Hematopoietic multipotent progenitor cell treated with erythropoietin and hydrocortisone succinate and interleukin-3 and kit ligand, for 6 days (in vitro differentiated cells): ENCODE data around the gene TJP1.
"Not testable (repeated sequence)": the region's sequence is repeated elsewhere in the genome, so short reads cannot be mapped to it uniquely, and the experiment has no call there.

ENCODE experiments used
- DNase-seq: peaks from one replicate; pipeline ENCODE4 v3.0.0-alpha.2; 2015

The TJP1 gene

GRCh38 chr15:29749365-29750086 is 72.7 kb downstream of the TJP1 start:
- no peak for DNase-seq

- DNase-seq = peak; percentile 43
Measured at GRCh38 chr15:29747837-29748417, 74.3 kb downstream of the TJP1 start.

GRCh38 chr15:29743475-29743874 is 78.8 kb downstream of the TJP1 start:
- DNase-seq = no peak

- DNase-seq = peak; percentile 25
Measured at GRCh38 chr15:29740692-29741311, 81.5 kb downstream of the TJP1 start.

- no peak for DNase-seq
Measured at GRCh38 chr15:29736744-29737020, 85.6 kb downstream of the TJP1 start.

GRCh38 chr15:29736012-29736743 is 86.1 kb downstream of the TJP1 start:
- DNase-seq = no peak

GRCh38 chr15:29734917-29735572 is 87.2 kb downstream of the TJP1 start:
- no peak for DNase-seq

GRCh38 chr15:29731865-29732264 is 90.4 kb downstream of the TJP1 start:
- no peak for DNase-seq

- not testable (repeated sequence) for DNase-seq
Measured at GRCh38 chr15:29730471-29730870, 91.8 kb downstream of the TJP1 start.

- no peak for DNase-seq
Measured at GRCh38 chr15:29728418-29728817, 93.8 kb downstream of the TJP1 start.

GRCh38 chr15:29727871-29728270 is 94.4 kb downstream of the TJP1 start:
- DNase-seq = no peak

GRCh38 chr15:29726553-29726952 is 95.7 kb downstream of the TJP1 start:
- DNase-seq = no peak

GRCh38 chr15:29724026-29724425 is 98.2 kb downstream of the TJP1 start:
- DNase-seq = no peak

- DNase-seq = no peak
Measured at GRCh38 chr15:29713784-29714183, 108.5 kb downstream of the TJP1 start.

- DNase-seq = no peak
Measured at GRCh38 chr15:29712149-29712885, 110.0 kb downstream of the TJP1 start.

GRCh38 chr15:29711531-29711930 is 110.7 kb downstream of the TJP1 start:
- DNase-seq = no peak

GRCh38 chr15:29708519-29708918 is 113.7 kb downstream of the TJP1 start:
- DNase-seq = no peak

- no peak for DNase-seq
Measured at GRCh38 chr15:29704950-29705597, 117.2 kb downstream of the TJP1 start.

- DNase-seq = no peak
Measured at GRCh38 chr15:29701151-29701550, 121.1 kb downstream of the TJP1 start.

- no peak for DNase-seq
Measured at GRCh38 chr15:29700296-29700695, 122.0 kb downstream of the TJP1 start.

GRCh38 chr15:29699791-29700190 is 122.5 kb downstream of the TJP1 start:
- no peak for DNase-seq
